ENCODE measurements around the gene IL11. TPM values are rescaled to one million over a fixed set of nuclear protein-coding genes. Genes with fewer than 3 reads are reported as not detected.

The IL11 gene
- total and polyA plus RNA-seq, 2 of the 8 experiments (the other 6 are each of a cell fraction or from before 2014, with no cell fraction given): 1.7 to 2.8 TPM

GRCh38 chr19:55339105-55339888, 31.0 kb downstream of the IL11 start, which contains the start of gene KMT5C (continued):
- TF ChIP-seq CHD7 (IDR thresholded peaks at IDR 0.05; ENCODE audit: insufficient replicate concordance, low read length): no peak
- no peak for TF ChIP-seq CEBPB (IDR thresholded peaks at IDR 0.05; ENCODE audit: low read depth, low read length)
- peak; percentile 46 for TF ChIP-seq TAF7 (optimal IDR thresholded peaks at IDR 0.05; ENCODE audit: borderline replicate concordance, low read depth, low read length)
- TF ChIP-seq KDM5A (IDR thresholded peaks at IDR 0.05; ENCODE audit: low read length): no peak
- peak; percentile 25; the same call in 1 of the 2 replicates for TF ChIP-seq RFX5 (IDR thresholded peaks at IDR 0.05; ENCODE audit: borderline replicate concordance, low read depth, low read length)
- TF ChIP-seq PHF8 (conservative IDR thresholded peaks at IDR 0.05; ENCODE audit: low read depth, low read length): no peak
- no peak for TF ChIP-seq GTF2F1 (IDR thresholded peaks at IDR 0.05; ENCODE audit: borderline replicate concordance, low read depth, low read length)
- TF ChIP-seq SIX5 (IDR thresholded peaks at IDR 0.05; ENCODE audit: low read depth, low read length): no peak
- no peak for TF ChIP-seq USF2 (IDR thresholded peaks at IDR 0.05; ENCODE audit: low read length)
